Testis (tissue), 3 donors: ENCODE measurements around the gene BCORL1. TPM values are rescaled to one million over a fixed set of nuclear protein-coding genes. Genes with fewer than 3 reads are reported as not detected.

ENCODE experiments used
- DNase-seq: peaks from one replicate; pipeline ENCODE4 v3.0.0-alpha.2; 2019
- H3K27ac ChIP-seq, 2 donors: fragments of 200-600 bp; sonication (generic); one replicate each; pipeline ENCODE4 v1.5.1; 2019
- H3K27me3 ChIP-seq: fragments of 200-600 bp; sonication (generic); one replicate; pipeline ENCODE4 v1.5.1; 2019
- H3K36me3 ChIP-seq: fragments of 200-600 bp; sonication (generic); one replicate; pipeline ENCODE4 v1.5.1; 2017; ENCODE audit warnings: low read depth; ENCODE audit errors: missing control alignments
- H3K4me1 ChIP-seq: fragments of 200-600 bp; sonication (generic); one replicate; pipeline ENCODE4 v1.5.1; 2019
- H3K4me3 ChIP-seq, 2 donors: fragments of 200-600 bp; sonication (generic); one replicate each; pipeline ENCODE4 v1.5.1; 2017 to 2019
- H3K9me3 ChIP-seq: fragments of 200-600 bp; sonication (generic); one replicate; pipeline ENCODE4 v1.5.1; 2017
- CTCF ChIP-seq, 3 experiments: fragments of 450-650 bp in 2 of 3; fragments of 200-600 bp in 1 of 3; sonication (generic) in 1 of 3; IDR thresholded peaks; one replicate each; pipeline ENCODE4 v1.5.1; 2016 to 2019; ENCODE audit warnings: antibody characterized with exemption in 3 of 3, mild to moderate bottlenecking in 2 of 3, moderate library complexity in 1 of 3
- POLR2A ChIP-seq: fragments of 450-650 bp; IDR thresholded peaks from one replicate; pipeline ENCODE4 v1.6.1; 2017; ENCODE audit warnings: antibody characterized with exemption, mild to moderate bottlenecking, moderate library complexity
- WGBS, 2 donors: methylation state at CpG; one replicate each; pipeline ENCODE4 v1.1.5; 2018; 5-methylcytosine and 5-hydroxymethylcytosine counted together
- intact Hi-C: fragments of 100-400 bp; cut with DNase I; formaldehyde crosslinking; loops from one replicate; pipeline ENCODE4 v1.15.1; 2023; ENCODE audit warnings: low total_unique reads
- polyA plus RNA-seq: library from polyadenylated mRNA; stranded (reverse); fragments of 350-450 nt; fragmentation: Illumina TruSeq; extraction: RNeasy Lipid Tissue Mini Kit (QIAGEN cat#74804); gene quantifications from one replicate; pipeline ENCODE4 v1.2.3, GENCODE V29; 2014; ENCODE audit warnings: low read depth, low replicate concordance; ENCODE audit not compliant: insufficient read depth
- total RNA-seq, 2 donors: library from RNA; depleted of rRNA; stranded (reverse); fragments of >200 nt; gene quantifications; one replicate each; pipeline ENCODE4 v1.2.3, GENCODE V29; 2016

The BCORL1 gene
- total and polyA plus RNA-seq, 3 donors from 2014 or later, result 27.7 to 33.1 (median 32.3) TPM

- Histone ChIP-seq H3K27ac (no peak overlapping the region), H3K4me3 (no peak overlapping the region), H3K9me3 (no peaks in the 10 kb centered on the region), H3K27me3 (no peaks in the 10 kb centered on the region), H3K4me1 (no peaks in the 10 kb centered on the region), H3K36me3 (no peaks in the 10 kb centered on the region)
- 77 to 84% methylated on average over 7 to 11 of the region's 11 CpGs for WGBS, 2 donors
- no peak for DNase-seq
- TF ChIP-seq POLR2A, result no peak
- TF ChIP-seq CTCF (IDR thresholded peaks at IDR 0.05), result no peak
- intact Hi-C loops, result no loop called here
Observed at GRCh38 chrX:130085551-130086446, 103.4 kb downstream of the BCORL1 start.

GRCh38 chrX:130086447-130087206 is 104.2 kb downstream of the BCORL1 start:
- Histone ChIP-seq H3K4me1 (no peaks in the 10 kb centered on the region), H3K27me3 (no peaks in the 10 kb centered on the region), H3K36me3 (no peaks in the 10 kb centered on the region), H3K9me3 (no peaks in the 10 kb centered on the region), H3K4me3 (no peak overlapping the region), H3K27ac (no peak overlapping the region)
- no peak for DNase-seq
- 85 to 100% methylated on average over 1 to 13 of the region's 13 CpGs for WGBS, 2 donors
- intact Hi-C loops, result no loop called here
- TF ChIP-seq CTCF (IDR thresholded peaks at IDR 0.05) (no peak), POLR2A (no peak)

GRCh38 chrX:130090364-130090763 is 107.9 kb downstream of the BCORL1 start:
- Histone ChIP-seq H3K27me3 (no peaks in the 10 kb centered on the region), H3K36me3 (no peaks in the 10 kb centered on the region), H3K9me3 (no peaks in the 10 kb centered on the region), H3K27ac (no peak overlapping the region), H3K4me1 (no peaks in the 10 kb centered on the region), H3K4me3 (no peak overlapping the region)
- WGBS, 2 donors, result 84 to 93% methylated on average over 3 of the region's 3 CpGs
- intact Hi-C loops, result no loop called here
- no peak for DNase-seq
- TF ChIP-seq CTCF (IDR thresholded peaks at IDR 0.05) (no peak), POLR2A (no peak)

GRCh38 chrX:130091980-130092522 is 109.6 kb downstream of the BCORL1 start:
- Histone ChIP-seq H3K9me3 (no peaks in the 10 kb centered on the region), H3K4me3 (no peak overlapping the region), H3K27me3 (no peaks in the 10 kb centered on the region), H3K27ac (no peak overlapping the region), H3K4me1 (no peaks in the 10 kb centered on the region), H3K36me3 (no peaks in the 10 kb centered on the region)
- no peak for DNase-seq
- intact Hi-C loops, result no loop called here
- TF ChIP-seq POLR2A, result no peak
- TF ChIP-seq CTCF (IDR thresholded peaks at IDR 0.05), result no peak
- 69 to 74% methylated on average over 3 to 5 of the region's 10 CpGs for WGBS, 2 donors
